Measurements from ENCODE around the gene RWDD2A.
"Not testable (repeated sequence)": the region's sequence is repeated elsewhere in the genome, so short reads cannot be mapped to it uniquely, and the experiment has no call there.

Gene RWDD2A

DNA sequence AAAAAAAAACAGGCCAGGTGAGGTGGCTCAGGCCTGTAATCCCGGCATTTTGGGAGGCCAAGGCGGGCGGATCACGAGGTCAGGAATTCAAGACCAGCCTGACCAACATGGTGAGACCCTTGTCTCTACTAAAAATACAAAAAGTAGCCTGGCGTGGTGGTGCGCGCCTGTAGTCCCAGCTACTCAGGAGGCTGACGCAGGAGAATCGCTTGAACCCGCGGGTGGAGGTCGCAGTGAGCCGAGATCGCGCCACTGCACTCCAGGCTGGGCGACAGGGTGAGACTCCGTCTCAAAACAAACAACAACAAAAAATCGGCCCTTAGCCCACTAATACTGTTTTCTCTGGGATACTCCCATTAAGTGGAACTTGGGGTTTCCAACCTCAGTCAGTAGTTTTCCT, 1.2 kb upstream of the RWDD2A start:
- ChIA-PET POLR2A (interaction anchor here (1.6 kb wide), 1 partner anchor 126 kb away, joined by 4 read pairs; the partner anchor contains the start of gene UBE3D), CTCF (interaction anchor here (0.6 to 4.6 kb wide), 3 partner anchors 23 to 126 kb away, joined by 3 to 27 read pairs (median 3); partner anchors contain the start of genes DOP1A and UBE3D)
- peaks cover 16 to 65% of the 10 kb centered on the region in 2 experiments for H3K36me3 ChIP-seq (ENCODE audit: control insufficient read depth in 2 of 2, insufficient read depth in 1 of 2, low read length in 2 of 2)
- TF ChIP-seq, protein P1, sequence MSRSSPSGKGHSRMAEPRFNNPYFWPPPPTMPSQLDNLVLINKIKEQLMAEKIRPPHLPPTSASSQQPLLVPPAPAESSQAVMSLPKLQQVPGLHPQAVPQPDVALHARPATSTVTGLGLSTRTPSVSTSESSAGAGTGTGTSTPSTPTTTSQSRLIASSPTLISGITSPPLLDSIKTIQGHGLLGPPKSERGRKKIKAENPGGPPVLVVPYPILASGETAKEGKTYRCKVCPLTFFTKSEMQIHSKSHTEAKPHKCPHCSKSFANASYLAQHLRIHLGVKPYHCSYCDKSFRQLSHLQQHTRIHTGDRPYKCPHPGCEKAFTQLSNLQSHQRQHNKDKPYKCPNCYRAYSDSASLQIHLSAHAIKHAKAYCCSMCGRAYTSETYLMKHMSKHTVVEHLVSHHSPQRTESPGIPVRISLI (tag by site-specific recombination; IDR thresholded peaks at IDR 0.05) = peak; percentile 3; the same call in 1 of the 2 replicates
- peak overlapping the region; percentile 94 for H3K4me3 ChIP-seq (ENCODE audit: low read depth, low read length)
- not testable (repeated sequence) for H3K9me3 ChIP-seq (ENCODE audit: control insufficient read depth, insufficient read depth, low read depth, low read length); H3K27ac ChIP-seq (ENCODE audit: extremely low read depth, low read depth, low read length); H3K4me1 ChIP-seq (ENCODE audit: control insufficient read depth, insufficient read depth, low read length)

DNA sequence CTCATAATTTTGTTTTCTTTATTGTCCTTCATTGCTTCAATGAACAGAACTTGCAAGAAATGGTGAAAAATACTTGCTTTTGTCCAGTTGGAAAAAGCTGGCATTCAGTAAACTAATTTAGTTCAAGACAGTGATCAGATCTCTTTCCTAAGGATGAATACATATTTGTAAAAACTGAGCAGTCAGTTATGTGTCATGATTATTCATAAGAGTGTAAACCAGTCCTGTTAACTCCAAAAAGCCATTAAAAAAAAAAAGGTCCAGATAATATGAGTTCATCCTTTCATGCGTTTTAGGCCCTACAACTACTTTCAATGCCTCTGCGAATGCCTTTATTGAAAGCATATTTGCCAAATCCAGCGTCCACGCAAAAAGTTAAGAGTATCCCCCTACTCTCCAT, 701 bp upstream of the RWDD2A start:
- CTCF ChIA-PET = interaction anchor here (0.6 to 1.1 kb wide), 2 partner anchors 22 to 28 kb away, joined by 3 read pairs; no protein-coding TSS in a partner anchor
- H3K27ac ChIP-seq (ENCODE audit: extremely low read depth, low read depth, low read length) = peak overlapping the region; percentile 76; the same call in 1 of the 2 replicates
- peak overlapping the region; percentile 94 for H3K4me3 ChIP-seq (ENCODE audit: low read depth, low read length)
- TF ChIP-seq ZNF214 (tag by site-specific recombination; IDR thresholded peaks at IDR 0.05; ENCODE audit: borderline replicate concordance) (no peak), ZNF335 (tag by site-specific recombination; conservative IDR thresholded peaks at IDR 0.05) (0 out of 2 replicates have a peak, but pooled peaks have one; percentile 76), HOXA7 (CRISPR knock-in tag; IDR thresholded peaks at IDR 0.05; ENCODE audit: borderline replicate concordance) (no peak)
- TF ChIP-seq, protein P2, sequence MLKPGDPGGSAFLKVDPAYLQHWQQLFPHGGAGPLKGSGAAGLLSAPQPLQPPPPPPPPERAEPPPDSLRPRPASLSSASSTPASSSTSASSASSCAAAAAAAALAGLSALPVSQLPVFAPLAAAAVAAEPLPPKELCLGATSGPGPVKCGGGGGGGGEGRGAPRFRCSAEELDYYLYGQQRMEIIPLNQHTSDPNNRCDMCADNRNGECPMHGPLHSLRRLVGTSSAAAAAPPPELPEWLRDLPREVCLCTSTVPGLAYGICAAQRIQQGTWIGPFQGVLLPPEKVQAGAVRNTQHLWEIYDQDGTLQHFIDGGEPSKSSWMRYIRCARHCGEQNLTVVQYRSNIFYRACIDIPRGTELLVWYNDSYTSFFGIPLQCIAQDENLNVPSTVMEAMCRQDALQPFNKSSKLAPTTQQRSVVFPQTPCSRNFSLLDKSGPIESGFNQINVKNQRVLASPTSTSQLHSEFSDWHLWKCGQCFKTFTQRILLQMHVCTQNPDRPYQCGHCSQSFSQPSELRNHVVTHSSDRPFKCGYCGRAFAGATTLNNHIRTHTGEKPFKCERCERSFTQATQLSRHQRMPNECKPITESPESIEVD (tag by site-specific recombination; IDR thresholded peaks at IDR 0.05) = no peak
- POLR2A ChIA-PET = interaction anchor here (1.6 kb wide), 1 partner anchor 127 kb away, joined by 4 read pairs; the partner anchor contains the start of gene UBE3D
- peaks cover 16 to 65% of the 10 kb centered on the region in 2 experiments for H3K36me3 ChIP-seq (ENCODE audit: control insufficient read depth in 2 of 2, insufficient read depth in 1 of 2, low read length in 2 of 2)
- no peaks in the 10 kb centered on the region for H3K9me3 ChIP-seq (ENCODE audit: control insufficient read depth, insufficient read depth, low read depth, low read length)
- peaks cover 2% of the 10 kb centered on the region; the same call in 1 of the 2 replicates for H3K4me1 ChIP-seq (ENCODE audit: control insufficient read depth, insufficient read depth, low read length)

DNA sequence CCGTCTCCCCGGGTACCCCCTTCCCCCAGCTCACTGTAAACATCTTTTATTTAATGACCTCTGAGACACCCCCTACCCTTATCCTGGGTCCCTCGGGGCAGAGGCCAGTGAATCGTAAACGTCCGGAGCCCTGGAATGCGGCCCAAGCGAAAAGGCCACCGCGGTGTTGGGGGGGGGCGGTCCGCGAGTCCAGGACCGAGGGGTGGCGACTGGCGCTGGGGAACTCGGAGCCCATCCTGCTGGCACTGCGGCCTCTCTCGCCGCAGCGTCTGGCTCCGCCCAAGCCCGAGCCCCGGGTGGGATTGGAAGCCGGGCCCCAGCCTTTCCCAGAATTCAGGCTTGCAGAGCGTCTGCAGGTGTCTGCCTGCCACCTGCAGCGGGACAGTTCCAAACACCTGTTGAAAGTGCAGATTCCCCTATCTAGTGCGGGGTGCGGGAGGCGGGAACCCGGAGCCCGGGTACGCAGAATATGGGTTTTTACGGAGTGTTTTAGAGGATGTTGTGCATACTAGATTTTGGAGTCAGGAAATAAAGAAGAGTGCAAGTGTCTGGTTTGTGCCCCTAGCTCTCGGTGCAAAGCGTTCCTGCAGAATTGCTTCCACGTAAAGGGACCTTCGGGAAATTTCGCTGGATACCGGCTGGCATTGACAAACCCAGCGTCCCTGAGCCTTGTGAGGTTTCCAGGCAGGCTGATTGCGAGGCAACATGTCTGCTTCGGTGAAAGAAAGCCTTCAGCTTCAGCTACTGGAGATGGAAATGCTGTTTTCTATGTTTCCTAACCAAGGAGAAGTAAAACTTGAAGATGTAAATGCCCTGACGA, 800 bp downstream of the RWDD2A start:
- Histone ChIP-seq H3K4me1 (ENCODE audit: control insufficient read depth, insufficient read depth, low read length) (peaks cover 2% of the 10 kb centered on the region; the same call in 1 of the 2 replicates), H3K36me3 (ENCODE audit: control insufficient read depth in 2 of 2, insufficient read depth in 1 of 2, low read length in 2 of 2) (peaks cover 16 to 56% of the 10 kb centered on the region in 2 experiments), H3K4me3 (ENCODE audit: low read depth, low read length) (peak overlapping the region; percentile 94), H3K9me3 (ENCODE audit: control insufficient read depth, insufficient read depth, low read depth, low read length) (no peaks in the 10 kb centered on the region), H3K27ac (ENCODE audit: extremely low read depth, low read depth, low read length) (peak overlapping the region; percentile 76; the same call in 1 of the 2 replicates)
- CTCF ChIA-PET = interaction anchor here (0.6 to 4.0 kb wide), 5 partner anchors 21 to 421 kb away, joined by 3 to 29 read pairs (median 6); partner anchors contain the start of genes DOP1A and UBE3D
- POLR2A ChIA-PET = interaction anchor here (0.9 to 1.6 kb wide), 5 partner anchors 10 to 128 kb away, joined by 3 to 5 read pairs (median 4); partner anchors contain the start of gene UBE3D
- TF ChIP-seq ZBTB20 (tag by site-specific recombination; IDR thresholded peaks at IDR 0.05) (peak; percentile 99), ZNF114 (tag by site-specific recombination; IDR thresholded peaks at IDR 0.05) (no peak), ZNF335 (tag by site-specific recombination; conservative IDR thresholded peaks at IDR 0.05) (peak; percentile 86), KLF1 (tag by site-specific recombination; IDR thresholded peaks at IDR 0.05) (0 out of 2 replicates have a peak, but pooled peaks have one; percentile 10), ZNF132 (tag by site-specific recombination; IDR thresholded peaks at IDR 0.05; ENCODE audit: borderline replicate concordance) (no peak), ZNF157 (tag by site-specific recombination; IDR thresholded peaks at IDR 0.05) (no peak), HOXD13 (CRISPR knock-in tag; IDR thresholded peaks at IDR 0.05; ENCODE audit: borderline replicate concordance) (no peak), GLIS1 (tag by site-specific recombination; IDR thresholded peaks at IDR 0.05) (peak; percentile 86), GLIS2 (tag by site-specific recombination; IDR thresholded peaks at IDR 0.05) (peak; percentile 83), ZNF175 (tag by site-specific recombination; IDR thresholded peaks at IDR 0.05) (no peak), ZNF768 (tag by site-specific recombination; IDR thresholded peaks at IDR 0.05) (no peak), ZNF629 (tag by site-specific recombination; IDR thresholded peaks at IDR 0.05) (0 out of 2 replicates have a peak, but pooled peaks have one; percentile 7), ZNF623 (tag by site-specific recombination; IDR thresholded peaks at IDR 0.05) (no peak)
- TF ChIP-seq, protein P3, sequence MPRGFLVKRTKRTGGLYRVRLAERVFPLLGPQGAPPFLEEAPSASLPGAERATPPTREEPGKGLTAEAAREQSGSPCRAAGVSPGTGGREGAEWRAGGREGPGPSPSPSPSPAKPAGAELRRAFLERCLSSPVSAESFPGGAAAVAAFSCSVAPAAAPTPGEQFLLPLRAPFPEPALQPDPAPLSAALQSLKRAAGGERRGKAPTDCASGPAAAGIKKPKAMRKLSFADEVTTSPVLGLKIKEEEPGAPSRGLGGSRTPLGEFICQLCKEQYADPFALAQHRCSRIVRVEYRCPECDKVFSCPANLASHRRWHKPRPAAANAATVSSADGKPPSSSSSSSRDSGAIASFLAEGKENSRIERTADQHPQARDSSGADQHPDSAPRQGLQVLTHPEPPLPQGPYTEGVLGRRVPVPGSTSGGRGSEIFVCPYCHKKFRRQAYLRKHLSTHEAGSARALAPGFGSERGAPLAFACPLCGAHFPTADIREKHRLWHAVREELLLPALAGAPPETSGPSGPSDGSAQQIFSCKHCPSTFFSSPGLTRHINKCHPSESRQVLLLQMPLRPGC (tag by site-specific recombination; IDR thresholded peaks at IDR 0.05) = no peak
- TF ChIP-seq, protein P4, sequence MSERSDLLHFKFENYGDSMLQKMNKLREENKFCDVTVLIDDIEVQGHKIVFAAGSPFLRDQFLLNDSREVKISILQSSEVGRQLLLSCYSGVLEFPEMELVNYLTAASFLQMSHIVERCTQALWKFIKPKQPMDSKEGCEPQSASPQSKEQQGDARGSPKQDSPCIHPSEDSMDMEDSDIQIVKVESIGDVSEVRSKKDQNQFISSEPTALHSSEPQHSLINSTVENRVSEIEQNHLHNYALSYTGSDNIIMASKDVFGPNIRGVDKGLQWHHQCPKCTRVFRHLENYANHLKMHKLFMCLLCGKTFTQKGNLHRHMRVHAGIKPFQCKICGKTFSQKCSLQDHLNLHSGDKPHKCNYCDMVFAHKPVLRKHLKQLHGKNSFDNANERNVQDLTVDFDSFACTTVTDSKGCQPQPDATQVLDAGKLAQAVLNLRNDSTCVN (tag by site-specific recombination; optimal IDR thresholded peaks at IDR 0.05) = no peak
- TF ChIP-seq, protein P5, sequence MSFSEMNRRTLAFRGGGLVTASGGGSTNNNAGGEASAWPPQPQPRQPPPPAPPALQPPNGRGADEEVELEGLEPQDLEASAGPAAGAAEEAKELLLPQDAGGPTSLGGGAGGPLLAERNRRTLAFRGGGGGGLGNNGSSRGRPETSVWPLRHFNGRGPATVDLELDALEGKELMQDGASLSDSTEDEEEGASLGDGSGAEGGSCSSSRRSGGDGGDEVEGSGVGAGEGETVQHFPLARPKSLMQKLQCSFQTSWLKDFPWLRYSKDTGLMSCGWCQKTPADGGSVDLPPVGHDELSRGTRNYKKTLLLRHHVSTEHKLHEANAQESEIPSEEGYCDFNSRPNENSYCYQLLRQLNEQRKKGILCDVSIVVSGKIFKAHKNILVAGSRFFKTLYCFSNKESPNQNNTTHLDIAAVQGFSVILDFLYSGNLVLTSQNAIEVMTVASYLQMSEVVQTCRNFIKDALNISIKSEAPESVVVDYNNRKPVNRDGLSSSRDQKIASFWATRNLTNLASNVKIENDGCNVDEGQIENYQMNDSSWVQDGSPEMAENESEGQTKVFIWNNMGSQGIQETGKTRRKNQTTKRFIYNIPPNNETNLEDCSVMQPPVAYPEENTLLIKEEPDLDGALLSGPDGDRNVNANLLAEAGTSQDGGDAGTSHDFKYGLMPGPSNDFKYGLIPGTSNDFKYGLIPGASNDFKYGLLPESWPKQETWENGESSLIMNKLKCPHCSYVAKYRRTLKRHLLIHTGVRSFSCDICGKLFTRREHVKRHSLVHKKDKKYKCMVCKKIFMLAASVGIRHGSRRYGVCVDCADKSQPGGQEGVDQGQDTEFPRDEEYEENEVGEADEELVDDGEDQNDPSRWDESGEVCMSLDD (tag by site-specific recombination; IDR thresholded peaks at IDR 0.05) = peak; percentile 49; the same call in 1 of the 2 replicates
